Esophagus squamous epithelium (tissue), 5 donors: ENCODE results near the gene SLC9A7. TPM values are rescaled to one million over a fixed set of nuclear protein-coding genes. Genes with fewer than 3 reads are reported as not detected.
"Not testable (repeated sequence)": the region's sequence is repeated elsewhere in the genome, so short reads cannot be mapped to it uniquely, and the experiment has no call there.

Experiments
- DNase-seq: peaks from one replicate; lab custom pipeline; 2025; lab: John Stamatoyannopoulos, UW
- H3K27ac ChIP-seq, 4 donors: fragments of 200-600 bp; sonication (generic); one replicate each; pipeline ENCODE4 v1.5.1; 2016 to 2019; ENCODE audit warnings: mild to moderate bottlenecking in 1 of 4
- H3K27me3 ChIP-seq, 4 donors: fragments of 200-600 bp; sonication (generic); 1 replicate in 3 of 4; 2 replicates in 1 of 4; pipeline versions ENCODE4 v1.5.1 to v1.6.0; 2017 to 2021; ENCODE audit warnings: antibody characterized with exemption in 1 of 4
- H3K36me3 ChIP-seq, 3 donors: fragments of 200-600 bp; sonication (generic); one replicate each; pipeline ENCODE4 v1.5.1; 2016 to 2019
- H3K4me1 ChIP-seq, 3 donors: fragments of 200-600 bp; sonication (generic); one replicate each; pipeline ENCODE4 v1.5.1; 2017 to 2019
- H3K4me3 ChIP-seq, 4 donors: fragments of 200-600 bp; sonication (generic); 1 replicate in 3 of 4; 2 replicates in 1 of 4; pipeline ENCODE4 v1.5.1; 2016 to 2019; ENCODE audit warnings: mild to moderate bottlenecking in 2 of 4, moderate library complexity in 1 of 4
- H3K9me3 ChIP-seq, 3 donors: fragments of 200-600 bp; sonication (generic); one replicate each; pipeline ENCODE4 v1.5.1; 2016 to 2019
- CTCF ChIP-seq, 6 experiments: fragments of 450-650 bp in 4 of 6; fragments of 200-600 bp in 2 of 6; sonication (generic) in 2 of 6; IDR thresholded peaks; one replicate each; pipeline ENCODE4 v1.5.1; 2016 to 2019; ENCODE audit warnings: antibody characterized with exemption in 6 of 6, mild to moderate bottlenecking in 4 of 6, moderate library complexity in 4 of 6
- POLR2A ChIP-seq, 4 donors: fragments of 450-650 bp; IDR thresholded peaks; one replicate each; pipeline ENCODE4 v1.6.1; 2017; ENCODE audit warnings: antibody characterized with exemption in 4 of 4, mild to moderate bottlenecking in 4 of 4, moderate library complexity in 3 of 4
- WGBS, 2 donors: methylation state at CpG; one replicate each; pipeline ENCODE4 v1.1.5; 2018; 5-methylcytosine and 5-hydroxymethylcytosine counted together
- intact Hi-C: fragments of 100-400 bp; cut with DNase I; formaldehyde crosslinking; loops from one replicate; pipeline ENCODE4 v1.15.0; 2022
- total RNA-seq, 4 donors: library from RNA; depleted of rRNA; stranded (reverse); fragments of >200 nt; gene quantifications; one replicate each; pipeline ENCODE4 v1.1.0, GENCODE V29; 2016
- donor health status: DM: yes; HTN: yes; CAD: no.

SLC9A7 gene
- total RNA-seq, 4 donors from 2014 or later: 6.4 to 16.4 (median 8.4) TPM

GRCh38 chrX:46730765-46731164 lies 28.2 kb downstream of the SLC9A7 start:
- WGBS, 2 donors: 59 to 73% methylated on average over 1 of the region's 1 CpG
- Histone ChIP-seq H3K27ac (no peak overlapping the region), H3K27me3 (no peaks in the 10 kb centered on the region), H3K36me3 (no peaks in the 10 kb centered on the region), H3K9me3 (peaks cover 0 to 4% (median 3%) of the 10 kb centered on the region in 3 donors), H3K4me1 (no peaks in the 10 kb centered on the region), H3K4me3 (no peak overlapping the region)
- TF ChIP-seq POLR2A (IDR thresholded peaks at IDR 0.05) (no peak), CTCF (IDR thresholded peaks at IDR 0.05) (no peak)
- intact Hi-C loops: no loop called here
- no peak for DNase-seq

GRCh38 chrX:46727441-46727840 lies 31.5 kb downstream of the SLC9A7 start:
- DNase-seq: no peak
- intact Hi-C loops: no loop called here
- Histone ChIP-seq H3K27ac (no peak overlapping the region), H3K4me3 (no peak overlapping the region), H3K27me3 (no peaks in the 10 kb centered on the region), H3K36me3 (no peaks in the 10 kb centered on the region), H3K9me3 (no peaks in the 10 kb centered on the region), H3K4me1 (peaks cover 0 to 4% (median 0%) of the 10 kb centered on the region in 3 donors)
- WGBS, 2 donors: 74% methylated on average over 5 of the region's 5 CpGs
- TF ChIP-seq POLR2A (IDR thresholded peaks at IDR 0.05): no peak
- no peak for TF ChIP-seq CTCF (IDR thresholded peaks at IDR 0.05)

- H3K4me3 ChIP-seq, H3K36me3 ChIP-seq, H3K27me3 ChIP-seq, H3K4me1 ChIP-seq, H3K9me3 ChIP-seq, intact Hi-C loops, DNase-seq: not testable (repeated sequence)
- WGBS, 2 donors: 35 to 60% methylated on average over 2 to 3 of the region's 3 CpGs
- H3K27ac ChIP-seq: peak overlapping the region in 1 of 4 donors; percentile 70
Observed at GRCh38 chrX:46723569-46723927, 35.4 kb downstream of the SLC9A7 start.

- H3K4me1 ChIP-seq: peaks cover 0 to 4% (median 0%) of the 10 kb centered on the region in 3 donors
- intact Hi-C loops: no loop called here
Observed at GRCh38 chrX:46722742-46723568, 36.0 kb downstream of the SLC9A7 start.

GRCh38 chrX:46716796-46717195 lies 42.1 kb downstream of the SLC9A7 start:
- H3K27ac ChIP-seq: no peak overlapping the region
- H3K36me3 ChIP-seq: no peaks in the 10 kb centered on the region
- no peaks in the 10 kb centered on the region for H3K27me3 ChIP-seq
- TF ChIP-seq CTCF (IDR thresholded peaks at IDR 0.05) (no peak), POLR2A (IDR thresholded peaks at IDR 0.05) (no peak)
- no peak for DNase-seq
- no peaks in the 10 kb centered on the region for H3K4me1 ChIP-seq
- 55 to 76% methylated on average over 3 of the region's 3 CpGs for WGBS, 2 donors
- H3K4me3 ChIP-seq: no peak overlapping the region
- intact Hi-C loops: no loop called here
- no peaks in the 10 kb centered on the region for H3K9me3 ChIP-seq

More at GRCh38 chrX:46722742-46723568, 36.0 kb downstream of the SLC9A7 start:
- Histone ChIP-seq H3K27ac (peak overlapping the region in 1 of 4 donors; percentile 70), H3K4me3 (no peak overlapping the region), H3K36me3 (no peaks in the 10 kb centered on the region), H3K9me3 (no peaks in the 10 kb centered on the region), H3K27me3 (no peaks in the 10 kb centered on the region)
- 46 to 55% methylated on average over 3 to 7 of the region's 7 CpGs for WGBS, 2 donors
- no peak for DNase-seq
- TF ChIP-seq POLR2A (IDR thresholded peaks at IDR 0.05): no peak
- TF ChIP-seq CTCF (IDR thresholded peaks at IDR 0.05): no peak
